Measurements from ENCODE around the gene ARHGAP6. TPM values are rescaled to one million over a fixed set of nuclear protein-coding genes. Genes with fewer than 3 reads are reported as not detected.

Gene ARHGAP6
- total and polyA plus RNA-seq, 2 donors (not counting 3 experiments of a cell fraction or from before 2014, with no cell fraction given), result 0.69 to 0.83 TPM

DNA sequence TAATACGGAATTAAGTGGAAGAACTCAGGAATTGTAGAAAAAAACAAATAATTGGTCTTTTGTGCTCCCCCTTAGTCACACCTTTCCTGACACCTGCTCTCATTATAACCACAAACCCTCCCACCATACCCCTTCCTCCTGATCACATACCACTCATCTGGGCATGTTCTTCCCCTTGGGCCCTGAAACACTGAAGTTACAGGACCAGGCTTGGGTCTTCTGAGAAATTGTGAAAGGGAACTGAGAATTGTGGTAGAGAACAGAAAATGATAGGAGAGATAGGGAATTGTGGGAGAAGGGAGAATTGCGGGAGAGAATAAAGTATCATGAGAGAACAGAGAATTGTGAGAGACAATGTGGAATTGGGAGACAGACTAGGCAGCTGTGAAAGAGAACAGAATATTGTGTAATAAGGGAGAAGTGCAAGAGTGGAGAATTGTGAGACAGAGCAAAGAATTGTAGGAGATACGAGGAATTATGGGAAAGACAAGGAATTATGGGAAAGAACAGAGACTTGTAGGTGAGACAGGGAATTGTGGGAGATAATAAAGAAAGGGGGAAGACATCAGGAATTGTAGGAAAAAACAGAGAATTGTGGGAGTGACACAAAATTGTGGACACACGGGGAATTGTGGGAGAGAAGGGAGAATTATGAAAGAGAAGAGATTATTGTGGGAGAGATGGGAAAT lies 557.3 kb downstream of the ARHGAP6 start:
- no TSS peak for BruUV-seq (replicated peaks)
- H3K27ac ChIP-seq (ENCODE audit: insufficient read depth, low read depth, low read length), result no peak overlapping the region
- H2AFZ ChIP-seq (ENCODE audit: low read depth, low read length), result no peak overlapping the region
- no peaks in the 10 kb centered on the region for H4K20me1 ChIP-seq (replicated peaks; ENCODE audit: control insufficient read depth, extremely low read depth, insufficient read depth, low read length)
- DNase-seq (ENCODE audit: low read depth, low spot score) (no peak), FAIRE-seq (no peak)
- H3K4me2 ChIP-seq (ENCODE audit: insufficient read depth, low read length), result no peak overlapping the region
- no peak overlapping the region for H3K9ac ChIP-seq (replicated peaks; ENCODE audit: extremely low read depth, insufficient read depth, low read length)
- intact Hi-C loops (cut with micrococcal nuclease) (no loop called here), dilution Hi-C loops (cut with MboI; ENCODE audit: extremely low pct_ligation_motif_present, low sequenced_read_pairs) (no loop called here)
- peaks cover 20% of the 10 kb centered on the region for H3K4me1 ChIP-seq (ENCODE audit: control insufficient read depth, extremely low read depth, insufficient read depth, low read length)
- H3K9me3 ChIP-seq (replicated peaks; ENCODE audit: control insufficient read depth, insufficient read depth, low read length), result no peaks in the 10 kb centered on the region
- TF ChIP-seq MYC (IDR thresholded peaks at IDR 0.05; ENCODE audit: low read depth, low read length), result no peak
- TF ChIP-seq, protein P1, sequence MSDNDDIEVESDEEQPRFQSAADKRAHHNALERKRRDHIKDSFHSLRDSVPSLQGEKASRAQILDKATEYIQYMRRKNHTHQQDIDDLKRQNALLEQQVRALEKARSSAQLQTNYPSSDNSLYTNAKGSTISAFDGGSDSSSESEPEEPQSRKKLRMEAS (IDR thresholded peaks at IDR 0.05; ENCODE audit: insufficient read depth, insufficient read length), result no peak
- no peak for TF ChIP-seq POLR2AphosphoS5 (IDR thresholded peaks at IDR 0.05; ENCODE audit: insufficient read depth, low read depth, low read length)
- no peak for TF ChIP-seq GATA2 (IDR thresholded peaks at IDR 0.05; ENCODE audit: insufficient read depth, insufficient read length, low read depth, low read length)
- TF ChIP-seq, protein P2, sequence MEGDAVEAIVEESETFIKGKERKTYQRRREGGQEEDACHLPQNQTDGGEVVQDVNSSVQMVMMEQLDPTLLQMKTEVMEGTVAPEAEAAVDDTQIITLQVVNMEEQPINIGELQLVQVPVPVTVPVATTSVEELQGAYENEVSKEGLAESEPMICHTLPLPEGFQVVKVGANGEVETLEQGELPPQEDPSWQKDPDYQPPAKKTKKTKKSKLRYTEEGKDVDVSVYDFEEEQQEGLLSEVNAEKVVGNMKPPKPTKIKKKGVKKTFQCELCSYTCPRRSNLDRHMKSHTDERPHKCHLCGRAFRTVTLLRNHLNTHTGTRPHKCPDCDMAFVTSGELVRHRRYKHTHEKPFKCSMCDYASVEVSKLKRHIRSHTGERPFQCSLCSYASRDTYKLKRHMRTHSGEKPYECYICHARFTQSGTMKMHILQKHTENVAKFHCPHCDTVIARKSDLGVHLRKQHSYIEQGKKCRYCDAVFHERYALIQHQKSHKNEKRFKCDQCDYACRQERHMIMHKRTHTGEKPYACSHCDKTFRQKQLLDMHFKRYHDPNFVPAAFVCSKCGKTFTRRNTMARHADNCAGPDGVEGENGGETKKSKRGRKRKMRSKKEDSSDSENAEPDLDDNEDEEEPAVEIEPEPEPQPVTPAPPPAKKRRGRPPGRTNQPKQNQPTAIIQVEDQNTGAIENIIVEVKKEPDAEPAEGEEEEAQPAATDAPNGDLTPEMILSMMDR (IDR thresholded peaks at IDR 0.05; ENCODE audit: extremely low read depth in 1 of 2, insufficient read depth in 1 of 2, low read depth in 1 of 2, low read length in 2 of 2), result no peak
- no peak for TF ChIP-seq POLR2A (IDR thresholded peaks at IDR 0.05; ENCODE audit: low read depth, low read length)
- TF ChIP-seq EZH2 (IDR thresholded peaks at IDR 0.05; ENCODE audit: borderline replicate concordance, low read depth, low read length, severe bottlenecking), result no peak
- no peak for TF ChIP-seq JUN (IDR thresholded peaks at IDR 0.05; ENCODE audit: borderline replicate concordance, insufficient read depth, insufficient read length, low read depth)
- TF ChIP-seq FOS (IDR thresholded peaks at IDR 0.05; ENCODE audit: borderline replicate concordance, insufficient read depth, low read length), result no peak
- no peaks in the 10 kb centered on the region for H3K36me3 ChIP-seq (ENCODE audit: control insufficient read depth in 2 of 2, extremely low read depth in 1 of 2, insufficient read depth in 2 of 2, low read length in 2 of 2)
- POLR2A ChIA-PET, result no interaction called here
- no peaks in the 10 kb centered on the region for H3K9me1 ChIP-seq (replicated peaks; ENCODE audit: control insufficient read depth, extremely low read depth, insufficient read depth, low read length)
- no peak overlapping the region for H3K4me3 ChIP-seq (replicated peaks in 1 of 3; ENCODE audit: insufficient read depth in 1 of 3, low read depth in 1 of 3, low read length in 3 of 3)
- CTCF ChIA-PET, result no interaction called here
- H3K27me3 ChIP-seq (ENCODE audit: control insufficient read depth in 2 of 2, insufficient read depth in 2 of 2, low read length in 2 of 2), result no peaks in the 10 kb centered on the region
- peaks cover 19% of the 10 kb centered on the region for H3K79me2 ChIP-seq (ENCODE audit: control insufficient read depth, insufficient read depth, low read length)
